K562 (cell line): ENCODE measurements around the gene CCDC181. TPM values are rescaled to one million over a fixed set of nuclear protein-coding genes. Genes with fewer than 3 reads are reported as not detected.

ENCODE experiments used
- HDAC1 ChIP-seq, 2 experiments: fragments of 450-650 bp; IDR thresholded peaks; 2 replicates each; pipeline ENCODE4 v1.6.1; 2016 to 2017; ENCODE audit warnings: inconsistent platforms in 1 of 2, mild to moderate bottlenecking in 1 of 2, moderate library complexity in 1 of 2
- HMGN3 ChIP-seq: IDR thresholded peaks from 2 replicates; pipeline ENCODE4 v1.6.1; 2011; ENCODE audit warnings: borderline replicate concordance, low read depth, mild to moderate bottlenecking, mixed read lengths, low read length; ENCODE audit not compliant: insufficient read length; ENCODE audit errors: extremely low read depth
- ZKSCAN3 ChIP-seq: fragments of 250-450 bp; sonication (Bioruptor Pico); IDR thresholded peaks from 2 replicates; pipeline ENCODE4 v1.4.0; 2020
- ZNF239 ChIP-seq: fragments of 250-450 bp; sonication (Bioruptor Pico); IDR thresholded peaks from 2 replicates; pipeline ENCODE4 v1.4.0; 2020; ENCODE audit warnings: mild to moderate bottlenecking
- ZNF445 ChIP-seq: fragments of 250-450 bp; sonication (Bioruptor Pico); IDR thresholded peaks from 2 replicates; pipeline ENCODE4 v1.4.0; 2020; ENCODE audit warnings: low read depth, mild to moderate bottlenecking, moderate library complexity
- polyA plus RNA-seq, 8 experiments: library from polyadenylated mRNA; depleted of rRNA in 4 of 8; stranded (reverse) in 5 of 8; unstranded in 3 of 8; fragments of >200 nt; fragmentation: Nextera tagmentation in 2 of 8; fragmentation: Illumina TruSeq in 1 of 8; extraction: Ambion mirVana in 2 of 8; extraction: Trizol in 1 of 8; gene quantifications; 2 replicates each; pipeline versions ENCODE4 v1.2.1 to v1.2.3, GENCODE V29; 2011 to 2014; ENCODE audit warnings: inconsistent platforms in 1 of 8, missing spikeins in 1 of 8
- total RNA-seq, 7 experiments: library from RNA; depleted of rRNA in 6 of 7; stranded (reverse); fragments of >200 nt in 6 of 7; fragmentation: Illumina TruSeq in 2 of 7; extraction: Trizol in 2 of 7; gene quantifications; 2 replicates each; pipeline versions ENCODE4 v1.2.1 to v1.2.3, GENCODE V29; 2011 to 2021; ENCODE audit warnings: low replicate concordance in 1 of 7
- TF ChIP-seq, protein P1 (sequence below): fragments of 450-650 bp; IDR thresholded peaks from 2 replicates; pipeline ENCODE4 v1.6.1; 2014; ENCODE audit warnings: low read depth, mild to moderate bottlenecking, moderate library complexity, borderline replicate concordance
- TF ChIP-seq, protein P2 (sequence below): fragments of 250-450 bp; sonication (Bioruptor Pico); IDR thresholded peaks from 2 replicates; pipeline ENCODE4 v1.5.0; 2021; ENCODE audit warnings: mild to moderate bottlenecking, moderate library complexity

CCDC181 gene
- total and polyA plus RNA-seq, 9 of the 15 experiments (the other 6 are each of a cell fraction or from before 2014, with no cell fraction given), result 0.04 to 0.14 TPM; not detected in 7

DNA sequence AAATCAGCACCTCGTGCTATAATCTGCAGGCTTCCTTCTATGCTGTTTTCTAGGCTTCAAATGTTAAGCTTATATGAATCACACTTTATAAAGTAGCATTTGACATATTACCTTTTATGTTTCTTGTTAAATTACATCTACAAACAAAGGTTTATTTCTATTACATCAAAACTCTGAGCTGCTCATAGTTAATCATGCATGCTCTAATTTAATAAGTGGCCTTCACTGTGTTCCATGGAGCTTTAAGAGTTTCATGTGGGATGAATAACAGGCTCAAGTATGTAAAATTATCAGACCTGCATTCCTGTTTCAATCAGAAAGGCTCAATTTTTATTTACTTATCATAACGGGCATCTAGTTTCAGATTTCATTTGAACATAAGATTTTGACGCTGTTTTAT is 45.5 kb upstream of the CCDC181 start (continued):
- TF ChIP-seq, protein P1, sequence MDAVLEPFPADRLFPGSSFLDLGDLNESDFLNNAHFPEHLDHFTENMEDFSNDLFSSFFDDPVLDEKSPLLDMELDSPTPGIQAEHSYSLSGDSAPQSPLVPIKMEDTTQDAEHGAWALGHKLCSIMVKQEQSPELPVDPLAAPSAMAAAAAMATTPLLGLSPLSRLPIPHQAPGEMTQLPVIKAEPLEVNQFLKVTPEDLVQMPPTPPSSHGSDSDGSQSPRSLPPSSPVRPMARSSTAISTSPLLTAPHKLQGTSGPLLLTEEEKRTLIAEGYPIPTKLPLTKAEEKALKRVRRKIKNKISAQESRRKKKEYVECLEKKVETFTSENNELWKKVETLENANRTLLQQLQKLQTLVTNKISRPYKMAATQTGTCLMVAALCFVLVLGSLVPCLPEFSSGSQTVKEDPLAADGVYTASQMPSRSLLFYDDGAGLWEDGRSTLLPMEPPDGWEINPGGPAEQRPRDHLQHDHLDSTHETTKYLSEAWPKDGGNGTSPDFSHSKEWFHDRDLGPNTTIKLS, result no peak
- TF ChIP-seq HMGN3, result no peak
- TF ChIP-seq HDAC1 (IDR thresholded peaks at IDR 0.05), result no peak
- TF ChIP-seq ZNF239 (CRISPR knock-in tag), result no peak
- TF ChIP-seq ZNF445 (CRISPR knock-in tag), result no peak
- no peak for TF ChIP-seq ZKSCAN3 (CRISPR knock-in tag)
- TF ChIP-seq, protein P2, sequence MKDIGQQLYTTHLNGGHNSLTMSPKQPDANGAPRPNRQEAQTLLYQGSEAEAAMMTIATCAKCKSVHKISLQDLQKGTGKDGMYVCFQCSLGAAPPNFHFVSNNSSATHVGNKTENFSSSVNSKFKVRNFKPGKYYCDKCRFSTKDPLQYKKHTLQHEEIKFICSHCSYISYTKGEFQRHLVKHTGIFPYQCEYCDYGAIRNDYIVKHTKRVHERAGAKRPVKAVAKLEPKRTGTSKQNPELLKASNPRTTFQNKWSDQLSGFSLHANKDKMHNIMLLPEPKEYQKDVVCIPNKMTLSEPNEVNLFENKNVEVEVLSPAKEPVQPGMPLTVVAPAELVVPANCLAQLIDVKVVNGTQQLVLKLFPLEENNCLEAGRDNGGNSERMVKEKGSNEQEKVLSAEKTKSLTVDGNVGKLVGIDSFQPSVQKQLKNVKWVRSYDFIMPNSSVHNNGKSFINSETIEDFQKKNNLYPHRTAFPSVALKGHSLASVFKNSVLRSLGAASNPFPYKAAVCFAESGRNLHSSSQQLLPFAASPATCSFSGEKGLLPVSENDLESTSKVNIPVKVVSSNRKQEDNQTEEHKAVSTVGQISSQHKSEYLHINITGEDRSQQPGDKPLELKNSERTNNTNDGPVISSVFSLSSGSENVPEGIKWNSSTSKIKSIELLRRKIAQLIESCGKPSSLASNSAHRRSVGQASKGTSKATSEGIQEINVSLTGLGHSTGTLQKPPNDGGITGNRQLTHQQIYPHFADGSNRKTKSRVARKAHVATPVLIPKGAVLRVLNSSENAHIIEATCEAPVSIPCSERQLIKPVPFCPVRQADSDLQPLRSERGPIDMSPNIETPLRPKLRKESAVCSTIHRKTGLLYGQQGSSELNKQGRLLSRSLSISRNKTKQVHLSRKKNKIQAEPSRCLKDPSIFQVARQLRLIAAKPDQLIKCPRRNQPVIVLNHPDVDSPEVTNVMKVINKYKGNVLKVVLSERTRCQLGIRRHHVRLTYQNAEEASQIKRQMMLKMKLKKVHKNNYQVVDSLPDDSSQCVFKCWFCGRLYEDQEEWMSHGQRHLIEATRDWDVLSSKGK (CRISPR knock-in tag), result no peak
